Measurements from ENCODE around the gene RFNG. TPM values are rescaled to one million over a fixed set of nuclear protein-coding genes. Genes with fewer than 3 reads are reported as not detected.

Gene RFNG
- total RNA-seq, 1 donor from 2014 or later = 26.8 TPM

- Mint-ChIP-seq H3K27ac (no peak overlapping the region), H3K4me1 (ENCODE audit: low read depth) (no peaks in the 10 kb centered on the region), H3K36me3 (ENCODE audit: low read depth) (no peaks in the 10 kb centered on the region), H3K27me3 (ENCODE audit: insufficient read depth) (no peaks in the 10 kb centered on the region), H3K4me3 (no peak overlapping the region), H3K9me3 (no peaks in the 10 kb centered on the region)
- intact Hi-C loops (cut with micrococcal nuclease) = no loop called here
- no peak for DNase-seq (ENCODE audit: low spot score)
Observed at GRCh38 chr17:82010575-82011525, 40.8 kb downstream of the RFNG start.

GRCh38 chr17:82009413-82009812 is 42.2 kb downstream of the RFNG start:
- DNase-seq (ENCODE audit: low spot score) = no peak
- no peaks in the 10 kb centered on the region for H3K27me3 Mint-ChIP-seq (ENCODE audit: insufficient read depth)
- H3K9me3 Mint-ChIP-seq = no peaks in the 10 kb centered on the region
- no peaks in the 10 kb centered on the region for H3K4me1 Mint-ChIP-seq (ENCODE audit: low read depth)
- no peak overlapping the region for H3K27ac Mint-ChIP-seq
- no peak overlapping the region for H3K4me3 Mint-ChIP-seq
- intact Hi-C loops (cut with micrococcal nuclease) = no loop called here
- H3K36me3 Mint-ChIP-seq (ENCODE audit: low read depth) = no peaks in the 10 kb centered on the region

- no peaks in the 10 kb centered on the region for H3K36me3 Mint-ChIP-seq (ENCODE audit: low read depth)
- no peak overlapping the region for H3K4me3 Mint-ChIP-seq
Observed at GRCh38 chr17:82008941-82009405, 42.6 kb downstream of the RFNG start.

GRCh38 chr17:82008258-82008940 is 43.2 kb downstream of the RFNG start:
- no peaks in the 10 kb centered on the region for H3K36me3 Mint-ChIP-seq (ENCODE audit: low read depth)
- intact Hi-C loops (cut with micrococcal nuclease) = no loop called here
- no peak for DNase-seq (ENCODE audit: low spot score)
- H3K27me3 Mint-ChIP-seq (ENCODE audit: insufficient read depth) = no peaks in the 10 kb centered on the region
- H3K9me3 Mint-ChIP-seq = no peaks in the 10 kb centered on the region
- H3K4me1 Mint-ChIP-seq (ENCODE audit: low read depth) = no peaks in the 10 kb centered on the region
- H3K27ac Mint-ChIP-seq = no peak overlapping the region
- H3K4me3 Mint-ChIP-seq = no peak overlapping the region

More at GRCh38 chr17:82008941-82009405, 42.6 kb downstream of the RFNG start:
- no peak for DNase-seq (ENCODE audit: low spot score)
- H3K4me1 Mint-ChIP-seq (ENCODE audit: low read depth) = no peaks in the 10 kb centered on the region
- H3K27ac Mint-ChIP-seq = no peak overlapping the region
- intact Hi-C loops (cut with micrococcal nuclease) = no loop called here
- no peaks in the 10 kb centered on the region for H3K27me3 Mint-ChIP-seq (ENCODE audit: insufficient read depth)
- H3K9me3 Mint-ChIP-seq = no peaks in the 10 kb centered on the region

- Mint-ChIP-seq H3K4me3 (no peak overlapping the region), H3K9me3 (no peaks in the 10 kb centered on the region), H3K36me3 (ENCODE audit: low read depth) (no peaks in the 10 kb centered on the region), H3K27ac (no peak overlapping the region), H3K4me1 (ENCODE audit: low read depth) (no peaks in the 10 kb centered on the region), H3K27me3 (ENCODE audit: insufficient read depth) (no peaks in the 10 kb centered on the region)
- DNase-seq (ENCODE audit: low spot score) = no peak
- intact Hi-C loops (cut with micrococcal nuclease) = no loop called here
Observed at GRCh38 chr17:82007495-82008257, 43.9 kb downstream of the RFNG start.

GRCh38 chr17:82007228-82007494 is 44.5 kb downstream of the RFNG start:
- H3K9me3 Mint-ChIP-seq = no peaks in the 10 kb centered on the region
- no peak for DNase-seq (ENCODE audit: low spot score)
- H3K27ac Mint-ChIP-seq = no peak overlapping the region
- H3K36me3 Mint-ChIP-seq (ENCODE audit: low read depth) = no peaks in the 10 kb centered on the region
- H3K4me3 Mint-ChIP-seq = no peak overlapping the region
- intact Hi-C loops (cut with micrococcal nuclease) = no loop called here
- H3K4me1 Mint-ChIP-seq (ENCODE audit: low read depth) = no peaks in the 10 kb centered on the region
- no peaks in the 10 kb centered on the region for H3K27me3 Mint-ChIP-seq (ENCODE audit: insufficient read depth)

- Mint-ChIP-seq H3K4me3 (no peak overlapping the region), H3K9me3 (no peaks in the 10 kb centered on the region), H3K4me1 (ENCODE audit: low read depth) (no peaks in the 10 kb centered on the region), H3K27ac (no peak overlapping the region), H3K36me3 (ENCODE audit: low read depth) (no peaks in the 10 kb centered on the region), H3K27me3 (ENCODE audit: insufficient read depth) (no peaks in the 10 kb centered on the region)
- intact Hi-C loops (cut with micrococcal nuclease) = no loop called here
- DNase-seq (ENCODE audit: low spot score) = no peak
Observed at GRCh38 chr17:82006468-82007227, 45.0 kb downstream of the RFNG start.

GRCh38 chr17:82005701-82006348 is 45.8 kb downstream of the RFNG start:
- Mint-ChIP-seq H3K4me3 (no peak overlapping the region), H3K36me3 (ENCODE audit: low read depth) (no peaks in the 10 kb centered on the region)

GRCh38 chr17:82004517-82005455 is 46.8 kb downstream of the RFNG start:
- Mint-ChIP-seq H3K9me3 (no peaks in the 10 kb centered on the region), H3K27me3 (ENCODE audit: insufficient read depth) (no peaks in the 10 kb centered on the region), H3K4me3 (no peak overlapping the region), H3K36me3 (ENCODE audit: low read depth) (no peaks in the 10 kb centered on the region), H3K4me1 (ENCODE audit: low read depth) (no peaks in the 10 kb centered on the region), H3K27ac (no peak overlapping the region)
- intact Hi-C loops (cut with micrococcal nuclease) = no loop called here
- no peak for DNase-seq (ENCODE audit: low spot score)

More at GRCh38 chr17:82005701-82006348, 45.8 kb downstream of the RFNG start:
- H3K4me1 Mint-ChIP-seq (ENCODE audit: low read depth) = no peaks in the 10 kb centered on the region
- H3K9me3 Mint-ChIP-seq = no peaks in the 10 kb centered on the region
- H3K27ac Mint-ChIP-seq = no peak overlapping the region
- intact Hi-C loops (cut with micrococcal nuclease) = no loop called here
- H3K27me3 Mint-ChIP-seq (ENCODE audit: insufficient read depth) = no peaks in the 10 kb centered on the region
- no peak for DNase-seq (ENCODE audit: low spot score)

GRCh38 chr17:82003411-82004381 is 47.9 kb downstream of the RFNG start:
- Mint-ChIP-seq H3K9me3 (no peaks in the 10 kb centered on the region), H3K27ac (no peak overlapping the region)

More at GRCh38 chr17:82003411-82004381, 47.9 kb downstream of the RFNG start:
- H3K27me3 Mint-ChIP-seq (ENCODE audit: insufficient read depth) = no peaks in the 10 kb centered on the region
- intact Hi-C loops (cut with micrococcal nuclease) = no loop called here
- no peak for DNase-seq (ENCODE audit: low spot score)
- no peak overlapping the region for H3K4me3 Mint-ChIP-seq
- H3K4me1 Mint-ChIP-seq (ENCODE audit: low read depth) = no peaks in the 10 kb centered on the region
- no peaks in the 10 kb centered on the region for H3K36me3 Mint-ChIP-seq (ENCODE audit: low read depth)

Data from activated T-helper 1 cell treated with anti-CD3 and anti-CD28 coated beads, Interleukin-12 subunit alpha, Interleukin-12 subunit beta, Interleukin-2, Interleukin-4 antibody, amounts not matched to agents 30 ng/mL and 10 ng/mL and 1 ng/mL, durations not matched to agents 14 hours and 24 hours and 36 hours (primary cell).